PFSK-1 (cell line): ENCODE measurements around the gene PTPRN2.

ENCODE experiments used
- POLR2AphosphoS5 ChIP-seq: IDR thresholded peaks from 2 replicates; pipeline ENCODE4 v1.6.1; 2012; ENCODE audit warnings: low read depth, mild to moderate bottlenecking, control low read depth, low read length, moderate library complexity
- SIN3A ChIP-seq: IDR thresholded peaks from 2 replicates; pipeline ENCODE4 v1.6.1; 2012; ENCODE audit warnings: mild to moderate bottlenecking, low read length, moderate library complexity, borderline replicate concordance; ENCODE audit not compliant: insufficient read depth
- TAF1 ChIP-seq: IDR thresholded peaks from 2 replicates; pipeline ENCODE4 v1.6.1; 2012; ENCODE audit warnings: low read length, control low read depth, borderline replicate concordance; ENCODE audit not compliant: insufficient read depth

DNA sequence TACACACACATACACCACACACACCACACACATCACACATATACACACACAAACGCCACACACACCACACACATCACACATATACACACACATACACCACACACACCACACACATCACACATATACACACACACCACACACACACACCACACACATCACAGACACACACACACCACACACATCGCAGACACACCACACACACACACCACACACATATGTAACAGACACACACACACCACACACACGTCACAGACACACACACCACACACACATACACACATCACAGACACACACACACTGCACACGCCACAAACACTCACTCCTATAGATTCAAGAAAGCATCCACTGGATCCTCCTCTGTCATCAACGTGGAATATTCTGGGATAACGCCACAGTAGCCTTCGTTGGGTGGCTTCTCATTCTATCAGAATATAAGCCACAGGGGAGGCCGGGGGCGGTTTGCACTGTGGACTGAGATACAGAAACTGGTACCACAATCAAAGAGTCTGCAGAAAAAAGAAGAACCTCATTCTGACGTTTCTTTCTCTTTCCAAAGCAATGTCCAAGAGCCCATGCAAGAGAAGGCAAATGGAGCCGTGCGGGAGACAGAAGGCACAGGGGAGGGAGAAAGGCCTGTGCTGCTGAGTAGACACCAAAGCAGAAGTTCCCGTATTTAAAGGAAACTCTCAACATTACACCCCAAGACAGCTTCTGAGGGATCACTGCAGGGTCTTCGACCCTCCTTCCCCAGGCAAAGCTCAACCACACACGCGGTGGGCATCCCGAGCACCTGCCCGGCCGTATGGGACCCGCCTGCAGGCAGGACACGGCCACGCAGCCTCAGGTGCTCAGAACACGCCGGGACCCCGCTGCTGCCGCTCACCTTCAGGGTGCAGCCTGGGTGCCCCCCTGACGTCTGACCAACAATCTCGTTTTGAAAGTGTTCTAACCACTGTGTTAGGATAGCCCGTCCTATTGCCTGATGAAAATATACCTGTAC lies 929.6 kb downstream of the PTPRN2 start:
- TF ChIP-seq POLR2AphosphoS5 = no peak
- no peak for TF ChIP-seq SIN3A
- no peak for TF ChIP-seq TAF1
